Measurements from ENCODE around the gene HSD17B3.
"Not testable (repeated sequence)": the region's sequence is repeated elsewhere in the genome, so short reads cannot be mapped to it uniquely, and the experiment has no call there.

The HSD17B3 gene

DNA sequence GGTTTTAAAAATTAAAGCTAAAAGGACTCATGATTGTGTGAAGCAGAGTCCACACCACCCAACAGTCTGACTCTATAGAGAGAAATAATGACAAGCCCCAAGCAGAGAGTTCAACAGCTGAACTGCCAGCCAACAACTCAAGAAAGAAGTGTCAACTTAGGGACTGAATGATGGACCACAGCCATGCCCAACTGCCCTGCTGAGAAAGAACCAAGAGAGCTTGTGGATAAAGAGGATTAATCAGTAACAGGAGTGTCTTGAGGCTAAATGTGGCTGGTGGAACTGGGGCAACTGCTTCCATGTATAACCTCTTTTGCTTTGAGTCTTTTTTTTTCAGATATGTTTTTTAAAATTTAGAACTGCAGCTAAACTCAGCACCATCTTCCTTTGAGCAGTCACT is 109.3 kb downstream of the HSD17B3 start:
- DNase-seq: no peak

- no peak for DNase-seq
These were observed 112.0 kb downstream of the HSD17B3 start for GRCh38 chr9:96189995-96190394.

DNA sequence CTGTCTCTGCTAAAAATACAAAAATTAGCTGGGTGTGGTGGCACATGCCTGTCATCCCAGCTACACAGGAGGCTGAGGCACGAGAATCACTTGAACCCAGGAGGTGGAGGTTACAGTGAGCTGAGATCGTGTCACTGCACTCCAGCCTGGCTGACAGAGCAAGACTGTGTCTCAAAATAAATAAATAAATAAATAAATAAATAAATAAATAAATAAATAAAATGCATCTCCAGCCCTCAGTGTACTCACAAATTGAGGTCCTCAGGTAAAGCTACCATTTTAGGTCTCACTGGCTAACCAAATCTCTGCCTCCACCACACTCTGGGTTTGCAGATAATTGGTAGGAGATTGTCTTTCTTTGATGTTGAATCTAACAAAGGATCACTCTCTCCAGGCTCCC is 112.4 kb downstream of the HSD17B3 start:
- DNase-seq: not testable (repeated sequence)

GRCh38 chr9:96188571-96188970 is 113.4 kb downstream of the HSD17B3 start:
- DNase-seq: no peak

GRCh38 chr9:96187151-96187555 is 114.8 kb downstream of the HSD17B3 start:
- DNase-seq: no peak

- DNase-seq: no peak
These were observed 115.4 kb downstream of the HSD17B3 start for GRCh38 chr9:96186591-96187011.

GRCh38 chr9:96185518-96186156 is 116.3 kb downstream of the HSD17B3 start:
- no peak for DNase-seq
